ENCODE results near the gene LANCL2.

LANCL2 gene

GRCh38 chr7:55369427-55370400, 4.6 kb downstream of the LANCL2 start:
- no peak for DNase-seq (ENCODE audit: low read depth)
- H3K4me3 ChIP-seq (ENCODE audit: low read depth, low read length), result no peak overlapping the region

DNA sequence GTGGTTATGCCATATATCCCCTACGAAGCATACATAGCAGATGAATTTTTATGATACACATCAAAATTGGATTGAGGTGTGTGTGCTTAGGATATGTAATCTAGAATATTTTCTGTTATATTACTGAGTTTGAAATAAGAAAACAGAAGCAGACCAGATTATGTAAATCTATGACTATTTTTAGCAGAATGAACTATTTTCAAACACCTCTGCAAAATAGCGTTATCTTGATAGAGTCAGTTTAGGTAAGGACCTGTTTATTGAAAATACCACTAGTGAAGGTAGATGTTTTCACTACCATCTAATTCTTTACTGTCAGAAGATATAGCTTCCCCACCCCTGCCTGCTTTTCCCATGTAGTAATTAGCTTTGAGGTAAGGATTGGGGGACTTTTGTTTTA, 9.1 kb downstream of the LANCL2 start:
- DNase-seq (ENCODE audit: low read depth), result no peak
- TF ChIP-seq, protein P1, sequence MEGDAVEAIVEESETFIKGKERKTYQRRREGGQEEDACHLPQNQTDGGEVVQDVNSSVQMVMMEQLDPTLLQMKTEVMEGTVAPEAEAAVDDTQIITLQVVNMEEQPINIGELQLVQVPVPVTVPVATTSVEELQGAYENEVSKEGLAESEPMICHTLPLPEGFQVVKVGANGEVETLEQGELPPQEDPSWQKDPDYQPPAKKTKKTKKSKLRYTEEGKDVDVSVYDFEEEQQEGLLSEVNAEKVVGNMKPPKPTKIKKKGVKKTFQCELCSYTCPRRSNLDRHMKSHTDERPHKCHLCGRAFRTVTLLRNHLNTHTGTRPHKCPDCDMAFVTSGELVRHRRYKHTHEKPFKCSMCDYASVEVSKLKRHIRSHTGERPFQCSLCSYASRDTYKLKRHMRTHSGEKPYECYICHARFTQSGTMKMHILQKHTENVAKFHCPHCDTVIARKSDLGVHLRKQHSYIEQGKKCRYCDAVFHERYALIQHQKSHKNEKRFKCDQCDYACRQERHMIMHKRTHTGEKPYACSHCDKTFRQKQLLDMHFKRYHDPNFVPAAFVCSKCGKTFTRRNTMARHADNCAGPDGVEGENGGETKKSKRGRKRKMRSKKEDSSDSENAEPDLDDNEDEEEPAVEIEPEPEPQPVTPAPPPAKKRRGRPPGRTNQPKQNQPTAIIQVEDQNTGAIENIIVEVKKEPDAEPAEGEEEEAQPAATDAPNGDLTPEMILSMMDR (IDR thresholded peaks at IDR 0.05; ENCODE audit: insufficient read depth, low read depth, low read length, missing control alignments), result no peak
- no peak overlapping the region for H3K4me3 ChIP-seq (ENCODE audit: low read depth, low read length)

More at GRCh38 chr7:55369427-55370400, 4.6 kb downstream of the LANCL2 start:
- TF ChIP-seq, protein P1 (IDR thresholded peaks at IDR 0.05; ENCODE audit: insufficient read depth, low read depth, low read length, missing control alignments), result no peak

GRCh38 chr7:55375237-55375636, 10.1 kb downstream of the LANCL2 start:
- no peak for DNase-seq (ENCODE audit: low read depth)
- TF ChIP-seq, protein P1 (IDR thresholded peaks at IDR 0.05; ENCODE audit: insufficient read depth, low read depth, low read length, missing control alignments), result no peak
- no peak overlapping the region for H3K4me3 ChIP-seq (ENCODE audit: low read depth, low read length)

GRCh38 chr7:55377162-55377817, 12.2 kb downstream of the LANCL2 start:
- no peak for DNase-seq (ENCODE audit: low read depth)
- TF ChIP-seq, protein P1 (IDR thresholded peaks at IDR 0.05; ENCODE audit: insufficient read depth, low read depth, low read length, missing control alignments), result no peak
- no peak overlapping the region for H3K4me3 ChIP-seq (ENCODE audit: low read depth, low read length)

DNA sequence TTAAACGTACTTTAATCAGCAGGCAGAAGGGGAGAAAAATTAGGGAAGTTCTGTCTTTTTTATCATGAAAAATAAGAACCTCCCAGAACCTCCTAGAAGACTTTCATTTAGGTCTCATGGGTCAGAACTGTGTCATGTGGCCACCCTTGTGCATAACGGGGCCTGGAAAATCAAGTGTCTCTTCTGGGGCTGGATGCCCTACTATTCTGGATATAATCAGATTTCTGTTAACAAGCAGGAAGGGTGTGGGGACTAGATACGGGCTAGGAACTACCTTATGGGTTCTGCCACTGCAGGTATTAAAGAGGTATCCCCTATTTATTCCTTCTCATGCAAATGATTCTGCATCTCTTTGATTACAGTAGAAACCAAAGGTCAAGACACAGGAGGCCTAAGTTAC, 14.1 kb downstream of the LANCL2 start:
- TF ChIP-seq, protein P1 (IDR thresholded peaks at IDR 0.05; ENCODE audit: insufficient read depth, low read depth, low read length, missing control alignments), result no peak
- H3K4me3 ChIP-seq (ENCODE audit: low read depth, low read length), result no peak overlapping the region
- no peak for DNase-seq (ENCODE audit: low read depth)

GRCh38 chr7:55381189-55381588, 16.1 kb downstream of the LANCL2 start:
- TF ChIP-seq, protein P1 (IDR thresholded peaks at IDR 0.05; ENCODE audit: insufficient read depth, low read depth, low read length, missing control alignments), result no peak
- no peak for DNase-seq (ENCODE audit: low read depth)
- no peak overlapping the region for H3K4me3 ChIP-seq (ENCODE audit: low read depth, low read length)

All from GM12865 (cell line).